WTC11 (cell line): Measurements from ENCODE around the gene CACNG4.

Experiments used
- CREB1 ChIP-seq: sonication (generic); formaldehyde crosslinking; IDR thresholded peaks from 2 replicates; pipeline ENCODE4 v1.8.0; 2023; ENCODE audit warnings: mild to moderate bottlenecking, missing genetic modification reagents
- ELF4 ChIP-seq: sonication (generic); formaldehyde crosslinking; IDR thresholded peaks from 2 replicates; pipeline ENCODE4 v1.8.1; 2022; ENCODE audit warnings: low read depth, mild to moderate bottlenecking, moderate library complexity, missing genetic modification reagents
- ETV6 ChIP-seq: sonication (generic); formaldehyde crosslinking; IDR thresholded peaks from 2 replicates; pipeline ENCODE4 v1.8.1; 2022; ENCODE audit warnings: mild to moderate bottlenecking, missing genetic modification reagents
- FOXK1 ChIP-seq: sonication (generic); formaldehyde crosslinking; IDR thresholded peaks from 2 replicates; pipeline ENCODE4 v1.8.0; 2022; ENCODE audit warnings: mild to moderate bottlenecking, moderate library complexity, missing genetic modification reagents
- MLX ChIP-seq: sonication (generic); formaldehyde crosslinking; IDR thresholded peaks from 2 replicates; pipeline ENCODE4 v1.8.1; 2023; ENCODE audit warnings: mild to moderate bottlenecking, missing genetic modification reagents, moderate library complexity
- NR1H2 ChIP-seq: sonication (generic); formaldehyde crosslinking; IDR thresholded peaks from 2 replicates; pipeline ENCODE4 v1.9.0; 2021; ENCODE audit warnings: mild to moderate bottlenecking, moderate library complexity, missing genetic modification reagents
- NR2C2 ChIP-seq: sonication (generic); formaldehyde crosslinking; IDR thresholded peaks from 2 replicates; pipeline ENCODE4 v1.8.0; 2022; ENCODE audit warnings: mild to moderate bottlenecking, missing genetic modification reagents
- SP1 ChIP-seq: sonication (generic); formaldehyde crosslinking; conservative IDR thresholded peaks from 2 replicates; pipeline ENCODE4 v1.8.1; 2022; ENCODE audit warnings: missing genetic modification reagents
- ZNF317 ChIP-seq: sonication (generic); formaldehyde crosslinking; IDR thresholded peaks from 2 replicates; pipeline ENCODE4 v1.8.1; 2023; ENCODE audit warnings: low read depth, mild to moderate bottlenecking, moderate library complexity, missing genetic modification reagents, borderline replicate concordance
- TF ChIP-seq, protein P1 (sequence below): sonication (generic); formaldehyde crosslinking; IDR thresholded peaks from 2 replicates; pipeline ENCODE4 v1.8.1; 2023; ENCODE audit warnings: mild to moderate bottlenecking, moderate library complexity, missing genetic modification reagents
- TF ChIP-seq, protein P2 (sequence below): fragments of 200-600 bp; IDR thresholded peaks from 2 replicates; pipeline ENCODE4 v1.8.0; 2022; ENCODE audit warnings: antibody characterized with exemption

DNA sequence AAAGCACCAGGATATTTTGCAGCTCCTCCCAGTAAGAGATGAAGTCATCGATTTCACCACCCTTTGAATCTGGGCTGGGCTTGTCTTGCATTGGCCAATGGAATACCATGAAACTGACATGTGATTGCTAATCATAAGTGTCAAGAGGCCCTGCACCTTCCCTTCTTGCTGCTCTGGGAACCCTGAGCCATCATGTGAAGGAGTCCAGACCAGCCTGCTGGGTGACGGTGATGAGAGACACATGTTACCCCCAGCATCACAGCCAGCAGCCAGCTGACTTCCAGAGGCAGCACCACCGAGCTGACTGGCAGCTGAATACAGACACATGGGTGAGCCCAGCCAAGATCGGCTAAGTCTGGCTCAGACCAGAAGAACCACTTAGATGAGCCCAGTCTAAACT is 43.6 kb upstream of the CACNG4 start:
- TF ChIP-seq ELF4 (CRISPR knock-in tag) (no peak), CREB1 (CRISPR knock-in tag) (no peak), ETV6 (CRISPR knock-in tag) (no peak), NR1H2 (CRISPR knock-in tag) (no peak), NR2C2 (CRISPR knock-in tag) (no peak), MLX (no peak), SP1 (CRISPR knock-in tag) (no peak), FOXK1 (no peak), ZNF317 (CRISPR knock-in tag) (no peak)
- TF ChIP-seq, protein P1, sequence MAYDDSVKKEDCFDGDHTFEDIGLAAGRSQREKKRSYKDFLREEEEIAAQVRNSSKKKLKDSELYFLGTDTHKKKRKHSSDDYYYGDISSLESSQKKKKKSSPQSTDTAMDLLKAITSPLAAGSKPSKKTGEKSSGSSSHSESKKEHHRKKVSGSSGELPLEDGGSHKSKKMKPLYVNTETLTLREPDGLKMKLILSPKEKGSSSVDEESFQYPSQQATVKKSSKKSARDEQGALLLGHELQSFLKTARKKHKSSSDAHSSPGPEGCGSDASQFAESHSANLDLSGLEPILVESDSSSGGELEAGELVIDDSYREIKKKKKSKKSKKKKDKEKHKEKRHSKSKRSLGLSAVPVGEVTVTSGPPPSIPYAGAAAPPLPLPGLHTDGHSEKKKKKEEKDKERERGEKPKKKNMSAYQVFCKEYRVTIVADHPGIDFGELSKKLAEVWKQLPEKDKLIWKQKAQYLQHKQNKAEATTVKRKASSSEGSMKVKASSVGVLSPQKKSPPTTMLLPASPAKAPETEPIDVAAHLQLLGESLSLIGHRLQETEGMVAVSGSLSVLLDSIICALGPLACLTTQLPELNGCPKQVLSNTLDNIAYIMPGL (CRISPR knock-in tag), result no peak
- TF ChIP-seq, protein P2, sequence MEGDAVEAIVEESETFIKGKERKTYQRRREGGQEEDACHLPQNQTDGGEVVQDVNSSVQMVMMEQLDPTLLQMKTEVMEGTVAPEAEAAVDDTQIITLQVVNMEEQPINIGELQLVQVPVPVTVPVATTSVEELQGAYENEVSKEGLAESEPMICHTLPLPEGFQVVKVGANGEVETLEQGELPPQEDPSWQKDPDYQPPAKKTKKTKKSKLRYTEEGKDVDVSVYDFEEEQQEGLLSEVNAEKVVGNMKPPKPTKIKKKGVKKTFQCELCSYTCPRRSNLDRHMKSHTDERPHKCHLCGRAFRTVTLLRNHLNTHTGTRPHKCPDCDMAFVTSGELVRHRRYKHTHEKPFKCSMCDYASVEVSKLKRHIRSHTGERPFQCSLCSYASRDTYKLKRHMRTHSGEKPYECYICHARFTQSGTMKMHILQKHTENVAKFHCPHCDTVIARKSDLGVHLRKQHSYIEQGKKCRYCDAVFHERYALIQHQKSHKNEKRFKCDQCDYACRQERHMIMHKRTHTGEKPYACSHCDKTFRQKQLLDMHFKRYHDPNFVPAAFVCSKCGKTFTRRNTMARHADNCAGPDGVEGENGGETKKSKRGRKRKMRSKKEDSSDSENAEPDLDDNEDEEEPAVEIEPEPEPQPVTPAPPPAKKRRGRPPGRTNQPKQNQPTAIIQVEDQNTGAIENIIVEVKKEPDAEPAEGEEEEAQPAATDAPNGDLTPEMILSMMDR, result no peak
